Epithelial cell of esophagus (primary cell): Measurements from ENCODE around the gene REEP3.
A peak's percentile ranks its signal among the peaks of the same experiment; 100 is the strongest.

Experiments
- DNase-seq: peaks from one replicate; pipeline ENCODE4 v3.0.0; 2010; ENCODE audit warnings: low read depth
- H3K4me3 ChIP-seq: 2 replicates; pipeline ENCODE4 v1.5.1; 2011; ENCODE audit warnings: mild to moderate bottlenecking, low read length, control low read depth
- TF ChIP-seq, protein P1 (sequence below): IDR thresholded peaks from 2 replicates; pipeline ENCODE4 v1.5.1; 2011; ENCODE audit warnings: low read depth, mild to moderate bottlenecking, low read length, control low read depth, inconsistent platforms; ENCODE audit not compliant: insufficient read depth; ENCODE audit errors: missing control alignments

Gene REEP3

DNA sequence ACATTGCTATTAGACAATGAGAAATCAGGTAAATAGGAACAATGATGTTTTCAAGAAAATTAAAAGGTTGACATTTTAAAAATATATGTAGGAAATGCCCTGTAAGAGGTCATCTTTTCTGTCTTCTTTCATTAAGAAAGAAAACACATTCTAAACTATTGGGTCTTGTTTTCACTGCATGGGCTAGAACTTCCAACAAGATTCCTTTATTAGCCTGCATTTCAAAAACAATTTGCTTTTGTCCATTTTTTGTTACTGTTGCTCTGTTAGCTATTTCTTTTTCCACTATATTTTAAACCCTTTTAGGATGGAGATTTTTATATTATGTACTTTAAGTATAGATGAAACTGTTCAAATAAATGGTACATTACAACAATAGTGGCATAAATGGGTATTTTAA, 9.2 kb downstream of the REEP3 start:
- TF ChIP-seq, protein P1, sequence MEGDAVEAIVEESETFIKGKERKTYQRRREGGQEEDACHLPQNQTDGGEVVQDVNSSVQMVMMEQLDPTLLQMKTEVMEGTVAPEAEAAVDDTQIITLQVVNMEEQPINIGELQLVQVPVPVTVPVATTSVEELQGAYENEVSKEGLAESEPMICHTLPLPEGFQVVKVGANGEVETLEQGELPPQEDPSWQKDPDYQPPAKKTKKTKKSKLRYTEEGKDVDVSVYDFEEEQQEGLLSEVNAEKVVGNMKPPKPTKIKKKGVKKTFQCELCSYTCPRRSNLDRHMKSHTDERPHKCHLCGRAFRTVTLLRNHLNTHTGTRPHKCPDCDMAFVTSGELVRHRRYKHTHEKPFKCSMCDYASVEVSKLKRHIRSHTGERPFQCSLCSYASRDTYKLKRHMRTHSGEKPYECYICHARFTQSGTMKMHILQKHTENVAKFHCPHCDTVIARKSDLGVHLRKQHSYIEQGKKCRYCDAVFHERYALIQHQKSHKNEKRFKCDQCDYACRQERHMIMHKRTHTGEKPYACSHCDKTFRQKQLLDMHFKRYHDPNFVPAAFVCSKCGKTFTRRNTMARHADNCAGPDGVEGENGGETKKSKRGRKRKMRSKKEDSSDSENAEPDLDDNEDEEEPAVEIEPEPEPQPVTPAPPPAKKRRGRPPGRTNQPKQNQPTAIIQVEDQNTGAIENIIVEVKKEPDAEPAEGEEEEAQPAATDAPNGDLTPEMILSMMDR: no peak
- DNase-seq: no peak
- no peak overlapping the region for H3K4me3 ChIP-seq

DNA sequence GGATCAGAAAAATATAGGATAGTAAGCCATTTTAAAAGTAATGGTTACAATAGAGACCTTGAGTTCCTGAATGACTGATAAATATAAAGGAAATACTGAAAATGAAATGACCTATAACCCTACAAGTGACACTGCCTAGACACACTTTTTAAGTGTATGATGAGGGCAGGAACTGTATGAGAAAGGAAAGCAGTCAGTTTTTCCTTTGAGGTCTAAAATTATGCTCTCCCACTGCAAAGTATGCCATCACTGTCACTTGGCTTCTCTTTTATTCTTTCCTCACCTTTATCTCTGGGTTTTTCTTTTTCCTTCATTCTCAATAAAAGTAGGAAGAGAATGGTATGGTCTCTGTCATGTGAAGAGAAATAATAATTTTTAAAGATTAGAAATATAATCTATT, 13.5 kb downstream of the REEP3 start:
- no peak for DNase-seq
- TF ChIP-seq, protein P1: no peak
- no peak overlapping the region for H3K4me3 ChIP-seq

DNA sequence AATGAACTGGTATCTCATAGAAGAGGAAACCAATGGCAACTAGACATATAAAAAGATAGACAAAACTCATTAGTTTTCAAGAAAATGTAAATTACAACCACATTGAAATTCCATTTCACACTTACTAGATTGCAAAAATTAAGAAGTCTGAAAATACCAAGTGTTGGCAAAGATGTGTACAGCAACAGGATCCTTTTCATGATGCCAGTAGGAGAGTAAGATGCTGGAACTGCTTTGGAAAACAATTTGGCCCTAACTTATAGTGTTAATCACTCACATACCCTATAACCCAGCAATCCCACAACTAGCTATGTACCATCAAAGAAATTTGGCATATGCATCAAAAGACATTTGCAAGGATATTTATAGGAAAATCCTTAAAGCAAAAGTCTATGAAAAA, 15.5 kb downstream of the REEP3 start:
- TF ChIP-seq, protein P1: no peak
- no peak overlapping the region for H3K4me3 ChIP-seq
- DNase-seq: no peak

DNA sequence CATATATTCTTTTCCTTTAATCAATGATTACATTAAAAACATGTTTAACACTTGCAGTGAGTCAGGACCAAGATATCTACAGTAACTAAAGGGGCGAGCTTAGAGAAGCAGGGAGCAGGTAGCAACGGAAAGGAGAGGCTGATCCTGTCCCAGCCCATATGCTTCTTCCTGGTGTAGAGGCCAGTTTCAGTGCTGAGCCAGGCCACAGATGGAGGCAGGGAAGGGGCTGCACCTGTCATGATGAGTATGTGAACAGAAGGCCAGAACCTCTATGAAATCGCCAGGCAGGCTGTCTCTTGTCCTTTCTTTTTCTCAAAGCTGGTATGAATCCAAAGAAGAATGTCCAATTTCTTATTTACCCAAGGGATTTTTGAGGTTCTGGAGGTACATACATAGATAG, 16.3 kb downstream of the REEP3 start:
- H3K4me3 ChIP-seq: no peak overlapping the region
- DNase-seq: peak; percentile 42
- TF ChIP-seq, protein P1: no peak

DNA sequence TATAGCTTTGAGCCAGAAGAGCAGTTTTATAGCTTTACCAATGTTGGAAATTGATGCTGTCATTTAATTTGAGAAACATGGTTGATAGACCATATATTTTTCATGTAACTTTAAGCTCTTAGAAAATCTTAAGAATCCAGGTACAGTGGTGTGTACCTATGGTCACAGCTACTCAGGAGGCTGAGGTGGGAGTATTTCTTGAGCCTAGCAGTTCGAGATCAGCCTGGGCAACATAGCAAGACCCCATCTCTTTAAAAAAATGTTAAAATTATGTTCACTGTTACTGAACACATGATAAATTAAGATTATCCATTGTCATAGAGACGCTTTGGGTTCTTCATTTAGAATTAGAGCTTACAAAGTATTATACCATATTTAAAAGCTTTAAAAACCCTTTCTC, 18.2 kb downstream of the REEP3 start:
- TF ChIP-seq, protein P1: no peak
- DNase-seq: no peak
- no peak overlapping the region for H3K4me3 ChIP-seq

DNA sequence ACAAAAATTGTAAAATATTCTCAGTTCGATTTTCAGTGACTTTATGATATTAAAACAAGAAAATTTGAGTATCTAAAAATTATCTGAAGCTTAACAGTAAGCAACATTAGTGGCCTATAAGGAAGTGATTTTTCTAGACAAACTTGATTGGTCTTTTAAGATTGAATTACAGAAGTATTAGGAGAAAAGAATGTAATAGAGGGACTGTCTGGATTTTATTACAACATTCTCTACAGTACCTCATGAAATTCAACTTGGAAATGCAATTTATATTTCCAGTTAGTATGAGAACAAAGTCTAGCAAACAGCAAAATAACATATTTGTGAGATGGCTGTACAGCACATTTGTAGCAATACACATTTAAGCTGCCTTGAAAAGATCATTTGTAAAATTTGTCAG, 18.8 kb downstream of the REEP3 start:
- no peak overlapping the region for H3K4me3 ChIP-seq
- TF ChIP-seq, protein P1: no peak
- DNase-seq: no peak

DNA sequence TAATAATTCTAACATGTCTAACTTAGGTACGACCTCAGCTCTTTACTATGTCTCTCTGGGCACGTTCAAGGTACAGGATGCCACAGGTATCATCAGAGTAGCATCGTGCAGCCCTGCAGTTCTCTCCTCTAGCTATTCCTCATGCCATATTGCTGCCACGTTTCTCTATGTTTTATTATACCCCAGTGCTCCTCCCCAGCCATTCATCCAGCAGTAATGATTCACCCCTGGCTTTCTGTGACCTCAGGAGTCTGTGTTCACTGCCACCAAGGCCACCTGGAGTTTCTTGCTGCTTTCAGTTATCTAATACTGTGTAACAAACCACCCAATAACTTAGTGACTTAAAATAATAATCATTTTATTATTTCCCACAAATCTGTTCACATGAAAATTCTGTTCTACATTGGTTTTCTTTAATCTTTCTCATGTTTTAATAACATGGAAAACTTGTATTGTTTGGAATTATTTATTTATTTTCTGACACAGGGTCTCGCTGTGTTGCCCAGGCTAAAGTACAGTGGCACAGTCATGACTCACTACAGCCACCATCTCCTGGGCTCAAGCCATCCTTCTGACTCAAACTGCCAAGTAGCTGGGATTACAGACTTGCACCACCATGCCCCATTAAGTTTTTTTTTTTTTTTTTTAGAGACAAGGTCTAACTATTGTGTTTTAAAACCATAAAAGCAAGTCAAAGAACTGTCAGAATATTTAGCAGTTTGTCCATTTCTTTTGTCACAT, 21.8 kb downstream of the REEP3 start:
- peak; percentile 57 for DNase-seq
- TF ChIP-seq, protein P1: no peak
- no peak overlapping the region for H3K4me3 ChIP-seq
